ENCODE data around the gene CNTN6. TPM values are rescaled to one million over a fixed set of nuclear protein-coding genes. Genes with fewer than 3 reads are reported as not detected.

Gene CNTN6
- total RNA-seq, 1 donor from 2014 or later = not detected

DNA sequence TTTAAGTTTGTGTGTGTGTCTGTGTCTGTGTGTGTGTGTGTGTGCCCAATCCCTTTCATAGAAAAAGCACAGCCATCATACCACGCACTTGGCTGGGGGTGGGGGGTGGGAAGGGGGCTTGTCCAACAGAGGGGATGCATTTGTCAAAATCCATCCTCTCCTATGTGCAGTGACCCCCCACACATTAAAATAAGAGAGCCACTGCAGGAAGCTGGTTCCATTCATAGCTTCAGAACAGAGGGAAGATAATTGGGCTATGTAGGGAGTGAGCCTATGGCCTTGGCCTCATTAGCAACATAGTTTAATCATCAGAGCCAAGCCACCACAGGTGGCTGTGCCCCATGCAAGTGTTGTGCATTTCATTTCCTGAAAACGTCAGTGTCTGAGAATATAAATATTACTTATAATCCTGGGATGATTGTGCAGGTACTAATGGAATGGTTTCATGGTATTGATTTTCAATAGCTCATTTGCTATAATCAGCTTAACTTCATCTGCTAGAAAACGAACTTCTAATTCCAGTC is 330.8 kb downstream of the CNTN6 start:
- no peak for TF ChIP-seq CTCF (IDR thresholded peaks at IDR 0.05; ENCODE audit: borderline replicate concordance)
- Histone ChIP-seq H3K27me3 (ENCODE audit: low read depth) (peaks cover 3% of the 10 kb centered on the region), H3K4me1 (no peaks in the 10 kb centered on the region), H3K4me3 (no peak overlapping the region), H3K9me3 (replicated peaks) (no peaks in the 10 kb centered on the region), H3K27ac (replicated peaks) (no peak overlapping the region), H3K36me3 (no peaks in the 10 kb centered on the region)
- DNase-seq = no peak
- intact Hi-C loops (cut with micrococcal nuclease) = no loop called here

GRCh38 chr3:1439395-1439794 is 346.6 kb downstream of the CNTN6 start:
- DNase-seq = no peak
- no peak for TF ChIP-seq CTCF (IDR thresholded peaks at IDR 0.05; ENCODE audit: borderline replicate concordance)
- no peaks in the 10 kb centered on the region for H3K36me3 ChIP-seq
- H3K4me1 ChIP-seq = no peaks in the 10 kb centered on the region
- no peak overlapping the region for H3K4me3 ChIP-seq
- H3K9me3 ChIP-seq (replicated peaks) = peaks cover 8% of the 10 kb centered on the region
- H3K27ac ChIP-seq (replicated peaks) = no peak overlapping the region
- intact Hi-C loops (cut with micrococcal nuclease) = no loop called here
- no peaks in the 10 kb centered on the region for H3K27me3 ChIP-seq (ENCODE audit: low read depth)

- Histone ChIP-seq H3K27ac (replicated peaks) (no peak overlapping the region), H3K4me3 (no peak overlapping the region), H3K27me3 (ENCODE audit: low read depth) (no peaks in the 10 kb centered on the region), H3K4me1 (no peaks in the 10 kb centered on the region), H3K9me3 (replicated peaks) (no peaks in the 10 kb centered on the region), H3K36me3 (no peaks in the 10 kb centered on the region)
- intact Hi-C loops (cut with micrococcal nuclease) = no loop called here
- TF ChIP-seq CTCF (IDR thresholded peaks at IDR 0.05; ENCODE audit: borderline replicate concordance) = no peak
- DNase-seq = no peak
Measured at GRCh38 chr3:1442271-1442670, 349.4 kb downstream of the CNTN6 start.

GRCh38 chr3:1444195-1444594 is 351.4 kb downstream of the CNTN6 start:
- Histone ChIP-seq H3K9me3 (replicated peaks) (no peaks in the 10 kb centered on the region), H3K4me1 (no peaks in the 10 kb centered on the region), H3K27ac (replicated peaks) (no peak overlapping the region), H3K36me3 (no peaks in the 10 kb centered on the region), H3K4me3 (no peak overlapping the region), H3K27me3 (ENCODE audit: low read depth) (no peaks in the 10 kb centered on the region)
- TF ChIP-seq CTCF (IDR thresholded peaks at IDR 0.05; ENCODE audit: borderline replicate concordance) = no peak
- intact Hi-C loops (cut with micrococcal nuclease) = no loop called here
- DNase-seq = no peak

GRCh38 chr3:1446531-1446930 is 353.7 kb downstream of the CNTN6 start:
- no peaks in the 10 kb centered on the region for H3K27me3 ChIP-seq (ENCODE audit: low read depth)
- intact Hi-C loops (cut with micrococcal nuclease) = no loop called here
- DNase-seq = no peak
- TF ChIP-seq CTCF (IDR thresholded peaks at IDR 0.05; ENCODE audit: borderline replicate concordance) = no peak
- H3K9me3 ChIP-seq (replicated peaks) = no peaks in the 10 kb centered on the region
- H3K27ac ChIP-seq (replicated peaks) = no peak overlapping the region
- no peaks in the 10 kb centered on the region for H3K4me1 ChIP-seq
- no peak overlapping the region for H3K4me3 ChIP-seq
- H3K36me3 ChIP-seq = no peaks in the 10 kb centered on the region
